ENCODE data around the gene TRUB1. TPM values are rescaled to one million over a fixed set of nuclear protein-coding genes. Genes with fewer than 3 reads are reported as not detected.

TRUB1 gene
- total RNA-seq, 1 donor from 2014 or later, result 9.0 TPM

- ATAC-seq (no peak), DNase-seq (ENCODE audit: low spot score) (no peak)
Measured at GRCh38 chr10:115026746-115027140, 88.7 kb downstream of the TRUB1 start.

Other genes with a start within 250 kb of the TRUB1 start
- gene FHIP2A, start 116.4 kb upstream of the TRUB1 start, total RNA-seq, result 23.4 TPM
- gene ATRNL1, start 155.2 kb downstream of the TRUB1 start, total RNA-seq, result 1.3 TPM